GM20431 (cell line): Measurements from ENCODE around the gene E2F8.
"Not testable (repeated sequence)": the region's sequence is repeated elsewhere in the genome, so short reads cannot be mapped to it uniquely, and the experiment has no call there.

Experiments
- in situ Hi-C: fragments of 300-500 bp; cut with MseI, MboI; formaldehyde crosslinking; loops from one replicate; pipeline ENCODE4 v1.15.0; 2020; ENCODE audit warnings: low sequenced_read_pairs; ENCODE audit not compliant: unreplicated experiment

Gene E2F8

GRCh38 chr11:19240420-19241259, at the start of gene E2F8:
E2F8 (minus strand) TSS chr11:19240945; CDS start chr11:19240121, 824 bp downstream.
- in situ Hi-C loops, result no loop called here

GRCh38 chr11:19290356-19290755, 49.6 kb upstream of the E2F8 start:
- in situ Hi-C loops, result no loop called here

GRCh38 chr11:19288256-19288655, 47.5 kb upstream of the E2F8 start:
- in situ Hi-C loops, result no loop called here

GRCh38 chr11:19286411-19286810, 45.7 kb upstream of the E2F8 start:
- in situ Hi-C loops, result no loop called here

- in situ Hi-C loops, result no loop called here
These were observed 44.1 kb upstream of the E2F8 start for GRCh38 chr11:19284881-19285280.

GRCh38 chr11:19283991-19284390, 43.2 kb upstream of the E2F8 start:
- in situ Hi-C loops, result no loop called here

- in situ Hi-C loops, result no loop called here
These were observed 40.8 kb upstream of the E2F8 start for GRCh38 chr11:19281555-19281954.

GRCh38 chr11:19281041-19281440, 40.3 kb upstream of the E2F8 start:
- in situ Hi-C loops, result no loop called here

- in situ Hi-C loops, result no loop called here
These were observed 38.7 kb upstream of the E2F8 start for GRCh38 chr11:19279451-19279850.

- in situ Hi-C loops, result no loop called here
These were observed 36.4 kb upstream of the E2F8 start for GRCh38 chr11:19276859-19277808.

- in situ Hi-C loops, result no loop called here
These were observed 34.8 kb upstream of the E2F8 start for GRCh38 chr11:19275496-19275895.

GRCh38 chr11:19273219-19273618, 32.5 kb upstream of the E2F8 start:
- in situ Hi-C loops, result not testable (repeated sequence)

- in situ Hi-C loops, result loop anchor here (10.0 kb wide), 1 partner anchor 286 kb away; no protein-coding TSS in a partner anchor
These were observed 28.2 kb upstream of the E2F8 start for GRCh38 chr11:19268909-19269308.

- in situ Hi-C loops, result loop anchor here (10.0 kb wide), 1 partner anchor 287 kb away; no protein-coding TSS in a partner anchor
These were observed 26.8 kb upstream of the E2F8 start for GRCh38 chr11:19267567-19267966.

GRCh38 chr11:19263333-19263732, 22.6 kb upstream of the E2F8 start:
- in situ Hi-C loops, result loop anchor here (10.0 kb wide), 1 partner anchor 291 kb away; no protein-coding TSS in a partner anchor

- in situ Hi-C loops, result loop anchor here (10.0 kb wide), 1 partner anchor 295 kb away; no protein-coding TSS in a partner anchor
These were observed 19.0 kb upstream of the E2F8 start for GRCh38 chr11:19259487-19260345.

- in situ Hi-C loops, result no loop called here
These were observed 18.0 kb upstream of the E2F8 start for GRCh38 chr11:19258641-19259230.

GRCh38 chr11:19254441-19254840, 13.7 kb upstream of the E2F8 start:
- in situ Hi-C loops, result not testable (repeated sequence)

- in situ Hi-C loops, result no loop called here
These were observed 13.1 kb upstream of the E2F8 start for GRCh38 chr11:19253817-19254216.
